ENCODE measurements around the gene ADD1. TPM values are rescaled to one million over a fixed set of nuclear protein-coding genes. Genes with fewer than 3 reads are reported as not detected.

The ADD1 gene
- total and polyA plus RNA-seq, 9 donors, result 165 to 216 (median 177) TPM

GRCh38 chr4:2813446-2814405, 29.9 kb upstream of the ADD1 start:
- DNase-seq, result no peak
- Histone ChIP-seq H3K9me3 (replicated peaks; ENCODE audit: control insufficient read depth, low read depth, low read length) (peaks cover 3% of the 10 kb centered on the region), H3K36me3 (ENCODE audit: control insufficient read depth, insufficient read depth, low read length) (peaks cover 9% of the 10 kb centered on the region)

DNA sequence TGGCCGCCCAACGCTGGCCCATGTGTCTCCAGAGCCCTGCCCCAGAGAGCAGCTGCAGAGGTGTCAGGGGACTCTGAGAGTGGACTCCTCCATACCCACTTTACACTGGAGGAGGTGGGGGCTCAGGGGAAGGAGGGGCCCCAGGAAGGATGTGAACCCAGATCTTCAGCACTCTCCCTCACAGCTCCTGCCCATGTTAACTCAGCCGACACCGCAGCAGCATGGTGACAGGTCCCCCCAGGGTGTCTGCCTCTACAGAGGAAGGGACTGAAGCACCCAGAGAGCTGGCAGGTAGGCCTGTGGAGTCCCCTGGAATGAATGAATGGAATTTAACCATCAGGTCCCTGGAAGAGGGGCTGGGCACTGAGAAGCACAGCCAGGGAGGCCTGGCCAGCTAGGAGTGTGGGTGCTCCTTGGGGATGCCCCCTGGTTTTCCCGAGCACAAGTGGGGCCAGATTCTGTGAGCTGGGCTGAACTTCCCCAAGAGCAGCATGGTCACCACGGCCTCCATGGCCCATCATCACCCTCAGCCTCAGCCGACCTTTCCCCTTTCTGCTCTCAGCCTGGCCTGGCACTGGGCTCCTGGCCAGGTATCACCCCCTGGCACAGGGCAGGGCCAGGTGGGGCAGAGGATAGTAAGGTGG, 28.9 kb upstream of the ADD1 start:
- no peak overlapping the region for H3K27ac ChIP-seq (ENCODE audit: low read length)
- peaks cover 61% of the 10 kb centered on the region for H3K4me1 ChIP-seq (ENCODE audit: control insufficient read depth, insufficient read depth, low read length)
- H3K4me3 ChIP-seq (ENCODE audit: low read length), result no peak overlapping the region
- H3K9me3 ChIP-seq (replicated peaks; ENCODE audit: control insufficient read depth, low read depth, low read length), result peaks cover 3% of the 10 kb centered on the region
- 73% methylated on average over 1 of the region's 7 CpGs for WGBS (ENCODE audit: insufficient coverage)
- peaks cover 7% of the 10 kb centered on the region for H3K36me3 ChIP-seq (ENCODE audit: control insufficient read depth, insufficient read depth, low read length)
- no peaks in the 10 kb centered on the region for H3K27me3 ChIP-seq (ENCODE audit: control insufficient read depth, insufficient read depth, low read length)
- DNase-seq, result no peak

More at GRCh38 chr4:2813446-2814405, 29.9 kb upstream of the ADD1 start:
- no peak overlapping the region for H3K27ac ChIP-seq (ENCODE audit: low read length)
- no peak overlapping the region for H3K4me3 ChIP-seq (ENCODE audit: low read length)
- H3K27me3 ChIP-seq (ENCODE audit: control insufficient read depth, insufficient read depth, low read length), result no peaks in the 10 kb centered on the region
- 81% methylated on average over 15 of the region's 17 CpGs for WGBS (ENCODE audit: insufficient coverage)
- peaks cover 63% of the 10 kb centered on the region for H3K4me1 ChIP-seq (ENCODE audit: control insufficient read depth, insufficient read depth, low read length)

DNA sequence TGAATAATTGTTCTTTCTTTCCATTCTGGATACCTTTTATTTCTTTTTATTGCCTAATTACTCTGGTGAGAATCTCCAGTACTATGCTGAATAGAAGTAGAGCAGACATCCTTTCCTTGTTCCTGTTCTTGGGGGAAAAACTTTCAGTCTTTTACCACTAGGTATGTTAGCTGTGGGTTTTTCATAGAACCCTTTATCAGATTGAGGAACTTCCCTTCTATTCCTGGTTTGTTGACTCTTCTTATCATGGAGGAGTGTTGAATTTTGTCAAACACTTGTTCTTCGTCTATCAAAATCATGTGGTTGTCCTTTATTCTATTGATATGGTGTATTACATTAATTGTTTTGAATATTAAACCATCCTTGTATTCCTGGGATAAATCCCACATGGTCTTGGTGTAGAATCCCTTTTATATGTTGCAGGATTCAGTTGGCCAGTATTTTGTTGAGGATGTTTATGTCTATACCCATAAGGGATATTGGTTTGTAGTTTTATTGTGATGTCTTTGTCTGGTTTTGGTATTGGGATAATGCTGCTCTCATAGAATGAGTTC, 27.2 kb upstream of the ADD1 start:
- H3K27ac ChIP-seq (ENCODE audit: low read length), result no peak overlapping the region
- peaks cover 16% of the 10 kb centered on the region for H3K36me3 ChIP-seq (ENCODE audit: control insufficient read depth, insufficient read depth, low read length)
- no peak overlapping the region for H3K4me3 ChIP-seq (ENCODE audit: low read length)
- peaks cover 3% of the 10 kb centered on the region for H3K9me3 ChIP-seq (replicated peaks; ENCODE audit: control insufficient read depth, low read depth, low read length)
- H3K27me3 ChIP-seq (ENCODE audit: control insufficient read depth, insufficient read depth, low read length), result no peaks in the 10 kb centered on the region
- H3K4me1 ChIP-seq (ENCODE audit: control insufficient read depth, insufficient read depth, low read length), result peaks cover 44% of the 10 kb centered on the region
- no CpG with 5 or more reads among the region's 1 CpG for WGBS (ENCODE audit: insufficient coverage)
- DNase-seq, result no peak

DNA sequence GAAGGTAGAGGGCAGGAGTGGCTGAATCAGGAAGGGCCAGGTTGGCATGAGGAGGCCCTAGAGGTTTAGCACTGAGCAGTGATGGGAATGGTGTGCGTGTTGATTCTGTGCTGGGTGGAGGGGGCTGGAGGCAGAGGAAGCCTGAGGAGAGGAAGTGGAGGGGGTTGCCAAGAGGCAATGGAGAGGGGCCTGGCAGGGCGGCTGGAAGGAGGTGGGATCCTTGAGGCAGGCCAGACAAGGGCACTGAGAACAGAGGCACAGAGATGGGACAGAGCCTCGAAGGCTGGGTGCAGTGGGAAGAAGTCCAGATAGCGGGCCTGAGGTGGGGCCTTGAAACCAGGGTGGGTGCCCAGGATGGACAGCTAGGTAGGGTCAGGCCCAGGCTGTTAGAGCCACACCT, 26.5 kb upstream of the ADD1 start:
- H3K27ac ChIP-seq (ENCODE audit: low read length), result no peak overlapping the region
- WGBS (ENCODE audit: insufficient coverage), result 78% methylated on average over 4 of the region's 4 CpGs
- H3K4me3 ChIP-seq (ENCODE audit: low read length), result no peak overlapping the region
- H3K27me3 ChIP-seq (ENCODE audit: control insufficient read depth, insufficient read depth, low read length), result no peaks in the 10 kb centered on the region
- peaks cover 37% of the 10 kb centered on the region for H3K4me1 ChIP-seq (ENCODE audit: control insufficient read depth, insufficient read depth, low read length)
- DNase-seq, result no peak
- H3K9me3 ChIP-seq (replicated peaks; ENCODE audit: control insufficient read depth, low read depth, low read length), result peaks cover 3% of the 10 kb centered on the region
- H3K36me3 ChIP-seq (ENCODE audit: control insufficient read depth, insufficient read depth, low read length), result peaks cover 16% of the 10 kb centered on the region

- H3K9me3 ChIP-seq (replicated peaks; ENCODE audit: control insufficient read depth, low read depth, low read length), result peaks cover 3% of the 10 kb centered on the region
- H3K4me3 ChIP-seq (ENCODE audit: low read length), result peak overlapping the region; percentile 50
- no peaks in the 10 kb centered on the region for H3K27me3 ChIP-seq (ENCODE audit: control insufficient read depth, insufficient read depth, low read length)
- DNase-seq, result no peak
- peaks cover 30% of the 10 kb centered on the region for H3K4me1 ChIP-seq (ENCODE audit: control insufficient read depth, insufficient read depth, low read length)
- WGBS (ENCODE audit: insufficient coverage), result 5% methylated on average over 64 of the region's 65 CpGs
- no peak overlapping the region for H3K27ac ChIP-seq (ENCODE audit: low read length)
- H3K36me3 ChIP-seq (ENCODE audit: control insufficient read depth, insufficient read depth, low read length), result peaks cover 22% of the 10 kb centered on the region
These were observed 25.8 kb upstream of the ADD1 start for GRCh38 chr4:2817701-2818350.

DNA sequence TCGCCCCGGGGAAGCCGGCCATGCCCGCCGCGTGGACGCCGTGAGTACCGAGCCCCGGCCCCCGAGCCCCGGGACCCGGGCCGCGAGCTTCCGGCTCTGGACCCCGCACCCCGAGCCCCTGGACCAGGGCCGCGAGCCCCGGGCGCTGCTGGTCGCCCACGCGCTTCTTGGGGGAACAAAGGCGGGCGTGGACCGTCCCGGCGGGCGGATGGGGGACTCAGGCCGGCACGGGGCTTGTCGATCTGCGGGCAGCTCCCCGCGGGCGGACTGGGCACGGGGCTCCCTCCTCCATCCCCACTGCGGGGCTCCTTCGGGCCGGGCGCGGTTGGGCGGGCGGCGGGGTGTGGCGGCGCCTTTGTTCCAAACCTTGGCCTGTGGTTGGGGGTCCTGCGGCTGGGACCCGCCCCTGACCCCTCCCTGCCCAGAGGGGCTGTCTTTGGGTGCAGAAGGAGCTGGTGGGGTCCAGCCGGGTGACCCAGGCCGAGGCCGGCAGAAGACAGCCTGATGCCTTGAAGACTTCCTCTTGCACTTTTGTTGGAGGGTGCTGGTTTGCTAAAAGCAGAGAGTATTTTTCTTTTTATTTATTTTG, 25.2 kb upstream of the ADD1 start:
- 3% methylated on average over 39 of the region's 54 CpGs for WGBS (ENCODE audit: insufficient coverage)
- Histone ChIP-seq H3K27me3 (ENCODE audit: control insufficient read depth, insufficient read depth, low read length) (no peaks in the 10 kb centered on the region), H3K4me1 (ENCODE audit: control insufficient read depth, insufficient read depth, low read length) (peaks cover 24% of the 10 kb centered on the region), H3K4me3 (ENCODE audit: low read length) (peak overlapping the region; percentile 50), H3K9me3 (replicated peaks; ENCODE audit: control insufficient read depth, low read depth, low read length) (peaks cover 3% of the 10 kb centered on the region), H3K36me3 (ENCODE audit: control insufficient read depth, insufficient read depth, low read length) (peaks cover 28% of the 10 kb centered on the region), H3K27ac (ENCODE audit: low read length) (no peak overlapping the region)
- DNase-seq, result no peak

- no peak for DNase-seq
- Histone ChIP-seq H3K4me1 (ENCODE audit: control insufficient read depth, insufficient read depth, low read length) (peaks cover 18% of the 10 kb centered on the region), H3K27ac (ENCODE audit: low read length) (no peak overlapping the region), H3K36me3 (ENCODE audit: control insufficient read depth, insufficient read depth, low read length) (peaks cover 39% of the 10 kb centered on the region), H3K9me3 (replicated peaks; ENCODE audit: control insufficient read depth, low read depth, low read length) (peaks cover 3% of the 10 kb centered on the region), H3K27me3 (ENCODE audit: control insufficient read depth, insufficient read depth, low read length) (no peaks in the 10 kb centered on the region), H3K4me3 (ENCODE audit: low read length) (no peak overlapping the region)
- 60% methylated on average over 4 of the region's 5 CpGs for WGBS (ENCODE audit: insufficient coverage)
These were observed 24.1 kb upstream of the ADD1 start for GRCh38 chr4:2819244-2820215.

- H3K4me3 ChIP-seq (ENCODE audit: low read length), result no peak overlapping the region
- no peak overlapping the region for H3K27ac ChIP-seq (ENCODE audit: low read length)
- no peaks in the 10 kb centered on the region for H3K27me3 ChIP-seq (ENCODE audit: control insufficient read depth, insufficient read depth, low read length)
- DNase-seq, result no peak
- peaks cover 3% of the 10 kb centered on the region for H3K9me3 ChIP-seq (replicated peaks; ENCODE audit: control insufficient read depth, low read depth, low read length)
- H3K4me1 ChIP-seq (ENCODE audit: control insufficient read depth, insufficient read depth, low read length), result peaks cover 15% of the 10 kb centered on the region
- H3K36me3 ChIP-seq (ENCODE audit: control insufficient read depth, insufficient read depth, low read length), result peaks cover 42% of the 10 kb centered on the region
- WGBS (ENCODE audit: insufficient coverage), result 86% methylated on average over 9 of the region's 13 CpGs
These were observed 23.2 kb upstream of the ADD1 start for GRCh38 chr4:2820216-2820982.

Measured in muscle of leg (tissue), 11 donors.